MM.1S (cell line): Measurements from ENCODE around the gene ARL8B.

Source experiments
- CTCF ChIP-seq: fragments of 300-600 bp; sonication (generic); IDR thresholded peaks from 2 replicates; pipeline ENCODE4 v1.5.1; 2016; ENCODE audit warnings: antibody characterized with exemption, low read length, mixed read lengths
- EZH2 ChIP-seq: fragments of 300-600 bp; sonication (generic); optimal IDR thresholded peaks from 2 replicates; pipeline ENCODE3; 2017; ENCODE audit warnings: low read depth, mild to moderate bottlenecking, antibody characterized with exemption, low read length, mixed read lengths

GRCh38 chr3:5168110-5168509, 46.0 kb downstream of the ARL8B start:
- TF ChIP-seq CTCF (no peak), EZH2 (no peak)
